Lower leg skin (tissue), 4 donors: ENCODE measurements around the gene RABEP2. TPM values are rescaled to one million over a fixed set of nuclear protein-coding genes. Genes with fewer than 3 reads are reported as not detected.

Experiments used
- DNase-seq, 2 donors: peaks; one replicate each; pipeline ENCODE4 v3.0.0-alpha.2; 2019; ENCODE audit warnings: low spot score in 2 of 2
- H3K4me3 ChIP-seq: fragments of 200-600 bp; sonication (generic); 2 replicates; pipeline ENCODE4 v1.5.1; 2017; ENCODE audit warnings: mild to moderate bottlenecking, low read depth; ENCODE audit not compliant: poor library complexity, severe bottlenecking
- CTCF ChIP-seq, 3 donors: fragments of 450-650 bp; IDR thresholded peaks; one replicate each; pipeline ENCODE4 v1.5.1; 2016; ENCODE audit warnings: antibody characterized with exemption in 3 of 3, mild to moderate bottlenecking in 3 of 3, moderate library complexity in 2 of 3
- POLR2A ChIP-seq, 2 donors: fragments of 450-650 bp; IDR thresholded peaks; one replicate each; pipeline ENCODE4 v1.6.1; 2016 to 2017; ENCODE audit warnings: antibody characterized with exemption in 2 of 2, mild to moderate bottlenecking in 1 of 2, moderate library complexity in 1 of 2
- WGBS, 2 donors: methylation state at CpG; one replicate each; pipeline ENCODE4 v1.1.5; 2018; 5-methylcytosine and 5-hydroxymethylcytosine counted together
- intact Hi-C: fragments of 100-400 bp; cut with DNase I; formaldehyde crosslinking; loops from one replicate; pipeline ENCODE4 v1.15.0; 2023; ENCODE audit warnings: low total_unique reads
- total RNA-seq, 4 donors: library from RNA; depleted of rRNA; stranded (reverse); fragments of >200 nt; gene quantifications; one replicate each; pipeline ENCODE4 v1.1.0, GENCODE V29; 2016

Gene RABEP2
- total RNA-seq, 4 donors from 2014 or later: 80.7 to 124 (median 94.9) TPM

GRCh38 chr16:28904363-28904762 lies 20.7 kb downstream of the RABEP2 start:
- no peak overlapping the region for H3K4me3 ChIP-seq
- DNase-seq: no peak
- TF ChIP-seq POLR2A (IDR thresholded peaks at IDR 0.05) (no peak), CTCF (IDR thresholded peaks at IDR 0.05) (no peak)
- WGBS, 2 donors: 81 to 87% methylated on average over 9 to 12 of the region's 14 CpGs
- intact Hi-C loops: no loop called here

- TF ChIP-seq POLR2A (IDR thresholded peaks at IDR 0.05) (no peak), CTCF (IDR thresholded peaks at IDR 0.05) (no peak)
These were observed 21.5 kb downstream of the RABEP2 start for GRCh38 chr16:28903344-28904042.

GRCh38 chr16:28902909-28903308 lies 22.1 kb downstream of the RABEP2 start:
- DNase-seq: no peak
- TF ChIP-seq CTCF (IDR thresholded peaks at IDR 0.05) (no peak), POLR2A (IDR thresholded peaks at IDR 0.05) (no peak)
- WGBS, 2 donors: 46 to 66% methylated on average over 8 to 10 of the region's 11 CpGs
- H3K4me3 ChIP-seq: no peak overlapping the region
- intact Hi-C loops: no loop called here

More at GRCh38 chr16:28903344-28904042, 21.5 kb downstream of the RABEP2 start:
- 81 to 86% methylated on average over 28 to 29 of the region's 29 CpGs for WGBS, 2 donors
- intact Hi-C loops: no loop called here
- no peak overlapping the region for H3K4me3 ChIP-seq
- no peak for DNase-seq

GRCh38 chr16:28901862-28902261 lies 23.2 kb downstream of the RABEP2 start:
- intact Hi-C loops: no loop called here
- TF ChIP-seq POLR2A (IDR thresholded peaks at IDR 0.05) (no peak), CTCF (IDR thresholded peaks at IDR 0.05) (no peak)
- WGBS, 2 donors: 85 to 87% methylated on average over 15 of the region's 15 CpGs
- no peak overlapping the region for H3K4me3 ChIP-seq
- no peak for DNase-seq

GRCh38 chr16:28900601-28901000 lies 24.4 kb downstream of the RABEP2 start:
- intact Hi-C loops: no loop called here
- WGBS, 2 donors: 90 to 94% methylated on average over 19 to 23 of the region's 25 CpGs
- TF ChIP-seq POLR2A (IDR thresholded peaks at IDR 0.05) (no peak), CTCF (IDR thresholded peaks at IDR 0.05) (no peak)
- DNase-seq: no peak
- H3K4me3 ChIP-seq: no peak overlapping the region
